ENCODE data around the gene PSTPIP1.

- no peak for TF ChIP-seq ZNF274 (IDR thresholded peaks at IDR 0.05; ENCODE audit: low read depth, low read length)
- TF ChIP-seq YY1 (IDR thresholded peaks at IDR 0.05; ENCODE audit: insufficient read depth, insufficient read length) = no peak
- TF ChIP-seq SUZ12 (IDR thresholded peaks at IDR 0.05; ENCODE audit: extremely low read depth, insufficient read depth, insufficient read length) = no peak
These were observed 30.8 kb upstream of the PSTPIP1 start for GRCh38 chr15:76964157-76964556.

Data from NT2/D1 (cell line).